GM06990 (cell line): ENCODE data around the gene HOXA11.

ENCODE experiments used
- DNase-seq: peaks from one replicate; pipeline ENCODE4 v3.0.0-alpha.2; 2011; ENCODE audit not compliant: insufficient read length; ENCODE audit errors: extremely low read depth
- H3K27me3 ChIP-seq: replicated peaks from 2 replicates; pipeline ENCODE4 v1.6.0; 2011; ENCODE audit warnings: low read length; ENCODE audit not compliant: control insufficient read depth, insufficient read depth
- H3K36me3 ChIP-seq: 2 replicates; pipeline ENCODE4 v1.5.1; 2011; ENCODE audit warnings: low read length; ENCODE audit not compliant: control insufficient read depth, insufficient read depth
- H3K4me3 ChIP-seq: replicated peaks from 2 replicates; pipeline ENCODE4 v1.5.1; 2011; ENCODE audit warnings: low read depth, mild to moderate bottlenecking, control low read depth, low read length
- CTCF ChIP-seq: IDR thresholded peaks from 2 replicates; pipeline ENCODE4 v1.5.1; 2011; ENCODE audit warnings: low read length, control low read depth, mild to moderate bottlenecking, inconsistent platforms; ENCODE audit not compliant: insufficient read depth, poor library complexity, severe bottlenecking

The HOXA11 gene

GRCh38 chr7:27162561-27163287, 22.3 kb downstream of the HOXA11 start:
- Histone ChIP-seq H3K27me3 (peaks cover 2% of the 10 kb centered on the region), H3K4me3 (no peak overlapping the region), H3K36me3 (no peaks in the 10 kb centered on the region)
- no peak for DNase-seq
- TF ChIP-seq CTCF: no peak

DNA sequence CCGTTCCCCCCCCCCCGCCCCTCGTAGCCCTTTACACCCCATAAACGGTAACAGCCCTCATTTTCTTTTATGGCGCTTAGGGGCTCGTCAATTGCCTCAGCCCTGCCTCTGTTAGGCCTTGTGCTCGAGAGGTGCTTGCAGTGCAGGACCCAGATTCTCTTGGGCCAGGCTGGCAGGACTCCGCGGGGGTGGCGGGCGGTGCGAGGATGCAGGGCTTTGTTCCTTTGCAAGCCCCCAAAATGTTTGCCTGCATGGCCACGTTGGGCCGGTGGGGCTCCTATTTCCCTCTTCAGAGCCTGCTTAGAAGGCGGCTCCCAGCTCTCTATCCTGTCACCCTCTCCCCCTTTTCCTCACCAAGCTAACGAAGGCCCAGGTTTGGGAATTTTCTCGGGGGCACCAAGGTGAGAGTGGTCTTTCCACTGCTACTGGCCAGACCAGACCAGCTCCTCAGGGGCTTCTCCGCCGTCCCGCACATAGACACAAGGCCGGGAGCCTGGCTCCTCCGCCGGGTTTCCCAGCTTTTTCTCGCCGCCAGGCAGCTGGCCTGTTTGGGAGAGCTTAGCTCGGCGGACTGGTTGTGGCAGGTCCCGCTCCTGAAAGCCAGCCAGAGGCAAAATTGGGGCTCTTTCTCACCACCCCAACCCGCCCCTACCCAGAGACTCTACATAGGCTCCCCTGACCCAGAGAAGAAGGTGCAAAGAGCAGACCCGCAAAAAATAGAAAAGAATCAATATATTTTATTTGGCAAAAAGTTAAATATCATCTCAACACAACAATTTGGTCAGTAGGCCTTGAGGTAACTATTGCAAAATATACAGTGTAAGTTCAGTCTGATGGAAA, 23.1 kb downstream of the HOXA11 start:
- no peak for DNase-seq
- peaks cover 2% of the 10 kb centered on the region for H3K27me3 ChIP-seq
- H3K36me3 ChIP-seq: no peaks in the 10 kb centered on the region
- TF ChIP-seq CTCF: no peak
- H3K4me3 ChIP-seq: no peak overlapping the region; the same call in 1 of the 2 replicates

GRCh38 chr7:27161214-27161720, 23.8 kb downstream of the HOXA11 start:
- Histone ChIP-seq H3K27me3 (peaks cover 2% of the 10 kb centered on the region), H3K36me3 (no peaks in the 10 kb centered on the region), H3K4me3 (peak overlapping the region; percentile 65)
- TF ChIP-seq CTCF: no peak
- no peak for DNase-seq

GRCh38 chr7:27160546-27161213, 24.4 kb downstream of the HOXA11 start:
- Histone ChIP-seq H3K4me3 (peak overlapping the region; percentile 65), H3K36me3 (no peaks in the 10 kb centered on the region), H3K27me3 (peaks cover 2% of the 10 kb centered on the region)
- peak; percentile 83 for DNase-seq
- TF ChIP-seq CTCF: peak; percentile 94

DNA sequence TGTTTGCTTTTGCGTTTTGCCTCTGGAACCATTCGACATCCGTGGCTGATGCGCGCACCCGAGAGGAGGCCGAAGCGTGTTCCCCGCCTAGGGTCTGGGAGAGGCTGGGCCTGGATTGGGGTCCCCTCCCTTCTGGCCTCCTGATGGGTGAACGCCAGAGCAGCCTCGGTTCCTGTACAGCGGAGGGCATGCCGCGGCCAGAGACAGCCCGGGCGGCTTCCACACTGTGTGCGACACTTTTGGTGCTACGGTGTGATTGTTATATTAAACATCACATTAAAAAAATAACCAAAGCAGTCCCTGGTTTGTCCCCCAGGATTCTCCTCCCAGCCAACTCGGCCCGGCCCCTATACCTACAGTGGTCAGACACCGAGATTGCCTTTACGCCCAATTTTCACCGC, 24.9 kb downstream of the HOXA11 start:
- no peak for DNase-seq
- Histone ChIP-seq H3K27me3 (peaks cover 2% of the 10 kb centered on the region), H3K36me3 (no peaks in the 10 kb centered on the region), H3K4me3 (peak overlapping the region; percentile 65)
- no peak for TF ChIP-seq CTCF
